Right ventricle myocardium inferior (tissue), 1 donor: ENCODE data around the gene TMEM54. TPM values are rescaled to one million over a fixed set of nuclear protein-coding genes. Genes with fewer than 3 reads are reported as not detected.

Experiments
- ATAC-seq: fragments of 200-7000 bp; cut with Tn5 transposase; one replicate; pipeline ENCODE4 v1.9.1; 2020; ENCODE audit warnings: mild to moderate bottlenecking, moderate library complexity
- DNase-seq: peaks from one replicate; pipeline ENCODE4 v3.0.0; 2021; ENCODE audit errors: missing footprints
- intact Hi-C: fragments of 100-400 bp; cut with DNase I; formaldehyde crosslinking; loops from one replicate; pipeline ENCODE4 v1.11.0; 2022
- total RNA-seq: library from RNA; stranded (reverse); fragmentation: NEBNext Ultra II Directional; extraction: Animal tissue kit (Norgen Biotek cat#: 25700); gene quantifications from one replicate; pipeline ENCODE4 v1.2.1, GENCODE V29; 2021
- donor health status: DM: no; HTN: yes; CAD: no; lungs with severe emphysema.

TMEM54 gene
- total RNA-seq, 1 donor from 2014 or later = 10.9 TPM

DNA sequence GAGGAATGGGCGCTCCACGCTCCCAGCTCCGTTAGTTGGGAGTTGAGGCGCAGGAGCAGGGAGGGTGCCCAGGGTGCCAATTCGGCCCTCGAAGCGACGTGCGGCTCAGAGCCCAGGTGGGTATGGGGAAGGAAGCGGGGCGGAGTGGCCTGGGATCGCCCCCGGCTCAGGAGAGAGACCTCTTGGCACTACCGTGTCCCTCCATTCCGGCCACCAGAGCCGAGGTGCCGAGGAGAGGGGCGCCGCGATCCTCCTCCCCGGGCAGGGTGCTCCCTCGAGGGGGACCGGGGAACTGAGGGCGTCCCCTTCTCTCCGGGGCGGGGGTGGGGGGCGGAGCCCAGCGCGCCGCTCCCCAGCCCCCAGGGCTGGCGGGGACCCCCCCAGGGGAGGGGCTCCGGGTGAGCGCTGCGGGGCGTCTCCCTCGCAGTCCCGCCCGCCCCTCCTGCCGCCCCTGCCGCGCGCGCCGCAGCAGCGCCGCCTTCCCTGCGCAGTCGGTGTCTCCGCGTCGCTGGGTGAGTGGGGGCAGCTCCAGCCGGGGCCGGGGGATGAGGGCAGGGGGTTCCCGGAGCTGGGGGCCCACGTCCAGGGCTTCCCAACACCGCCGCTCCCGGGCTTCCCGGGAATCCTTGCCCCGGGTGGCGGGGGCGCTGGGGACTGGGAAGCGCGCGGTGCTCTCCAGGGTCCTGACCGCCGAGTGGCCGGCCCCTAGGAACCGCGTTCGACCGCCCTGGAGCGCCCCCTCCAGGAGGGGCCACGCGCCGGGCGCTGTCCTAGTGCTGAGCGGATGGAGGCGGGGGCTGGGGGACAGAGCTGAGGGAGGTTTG is 15.0 kb downstream of the TMEM54 start, which contains the start of gene HPCA:
Gene HPCA, plus strand, starts transcription at position 488 of the 824 bp plus-strand sequence. CDS start 2,408 bp downstream, outside the sequence.
- intact Hi-C loops = no loop called here
- ATAC-seq (peak; percentile 61), DNase-seq (no peak)

DNA sequence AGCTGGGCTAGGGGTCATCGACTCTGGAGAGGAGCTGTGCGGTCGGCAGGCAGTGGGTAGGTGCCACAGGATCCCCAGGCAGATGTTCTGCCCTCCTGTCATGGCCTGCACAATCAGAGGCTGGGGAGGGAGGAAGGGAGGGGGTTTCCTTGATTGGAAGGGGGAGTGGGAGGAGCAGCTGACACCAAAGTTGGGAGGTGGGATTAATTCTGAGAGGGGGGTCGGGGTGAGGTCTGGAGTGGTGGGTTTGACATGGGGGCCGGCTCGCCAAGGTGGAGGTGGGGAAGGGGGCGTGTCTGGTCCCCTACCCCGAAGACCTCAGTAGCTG is 15.5 kb downstream of the TMEM54 start:
- intact Hi-C loops = no loop called here
- ATAC-seq = no peak

DNA sequence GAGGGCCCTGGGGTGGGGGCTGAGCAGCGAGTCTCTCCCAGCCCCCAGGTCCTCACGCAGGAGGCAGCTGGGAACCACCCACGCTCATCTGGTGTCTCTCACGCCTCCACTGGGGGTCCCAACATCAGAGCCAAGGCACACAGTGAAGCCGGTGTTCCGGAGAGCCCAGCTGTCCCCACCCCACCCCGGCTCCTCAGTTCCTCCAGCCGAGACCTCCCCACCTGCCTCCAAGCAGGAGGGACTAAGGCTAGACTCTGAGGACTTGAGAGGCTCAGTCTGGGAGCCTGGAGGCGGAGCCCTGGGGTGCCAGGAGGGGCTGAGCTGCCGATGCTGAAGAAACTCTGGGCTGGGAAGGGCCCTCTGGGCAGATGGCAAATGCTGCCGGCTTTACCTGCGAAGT is 16.5 kb downstream of the TMEM54 start:
- intact Hi-C loops = no loop called here

More for the DNA sequence above, 15.5 kb downstream of the TMEM54 start:
- no peak for DNase-seq

DNA sequence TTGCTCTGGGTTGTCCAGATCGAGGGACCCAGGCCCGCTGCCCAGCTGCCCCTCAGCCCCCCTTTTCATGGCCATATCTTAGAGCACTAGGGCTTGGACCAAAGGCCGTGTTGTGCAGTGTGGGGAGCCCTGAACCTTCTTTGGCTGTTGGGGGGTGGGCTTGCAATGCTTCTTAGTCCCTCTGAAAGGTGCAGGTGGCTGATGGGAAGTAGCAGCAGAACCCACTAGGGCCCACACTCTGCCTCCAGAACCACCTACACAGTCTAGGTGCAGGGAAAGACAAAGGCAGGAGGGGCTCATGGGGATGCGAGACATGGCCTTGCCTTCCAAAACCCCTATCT is 17.2 kb downstream of the TMEM54 start:
- DNase-seq = no peak
- intact Hi-C loops = no loop called here
- ATAC-seq = no peak

More for the DNA sequence above, 16.5 kb downstream of the TMEM54 start:
- ATAC-seq (no peak), DNase-seq (no peak)

DNA sequence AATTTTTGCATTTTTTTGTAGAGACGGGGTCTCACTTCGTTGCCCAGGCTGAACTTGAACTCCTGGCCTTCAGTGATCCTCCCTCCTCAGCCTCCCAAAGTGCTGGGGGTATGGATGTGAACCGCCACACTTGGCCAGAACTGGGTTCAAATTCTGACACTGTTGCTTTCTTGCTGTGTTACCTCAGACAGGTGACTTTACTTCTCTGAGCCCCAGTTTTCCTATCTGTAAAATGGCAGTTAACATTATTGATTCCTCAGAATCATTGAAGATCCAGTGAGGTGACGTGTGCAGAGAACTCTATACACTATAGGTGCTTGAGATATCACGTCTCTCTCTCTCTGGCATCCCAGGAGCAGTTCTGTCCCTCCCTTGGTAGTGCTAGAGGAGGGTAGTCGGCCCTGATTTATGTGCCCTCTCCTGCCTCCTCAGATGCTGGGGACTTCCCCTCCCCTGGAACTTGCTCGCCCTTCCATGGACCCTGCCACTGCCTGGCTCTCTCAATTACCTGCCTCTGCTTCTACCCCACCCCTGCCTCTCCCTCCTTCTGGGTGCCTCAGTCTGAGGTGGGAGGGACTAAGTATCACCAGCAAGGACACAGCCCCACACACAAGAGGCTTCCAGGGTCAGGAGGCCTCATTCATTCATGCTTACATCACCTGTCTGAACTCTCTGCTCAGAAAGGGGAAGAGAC is 17.7 kb downstream of the TMEM54 start:
- intact Hi-C loops = no loop called here
- DNase-seq = no peak
- no peak for ATAC-seq

DNA sequence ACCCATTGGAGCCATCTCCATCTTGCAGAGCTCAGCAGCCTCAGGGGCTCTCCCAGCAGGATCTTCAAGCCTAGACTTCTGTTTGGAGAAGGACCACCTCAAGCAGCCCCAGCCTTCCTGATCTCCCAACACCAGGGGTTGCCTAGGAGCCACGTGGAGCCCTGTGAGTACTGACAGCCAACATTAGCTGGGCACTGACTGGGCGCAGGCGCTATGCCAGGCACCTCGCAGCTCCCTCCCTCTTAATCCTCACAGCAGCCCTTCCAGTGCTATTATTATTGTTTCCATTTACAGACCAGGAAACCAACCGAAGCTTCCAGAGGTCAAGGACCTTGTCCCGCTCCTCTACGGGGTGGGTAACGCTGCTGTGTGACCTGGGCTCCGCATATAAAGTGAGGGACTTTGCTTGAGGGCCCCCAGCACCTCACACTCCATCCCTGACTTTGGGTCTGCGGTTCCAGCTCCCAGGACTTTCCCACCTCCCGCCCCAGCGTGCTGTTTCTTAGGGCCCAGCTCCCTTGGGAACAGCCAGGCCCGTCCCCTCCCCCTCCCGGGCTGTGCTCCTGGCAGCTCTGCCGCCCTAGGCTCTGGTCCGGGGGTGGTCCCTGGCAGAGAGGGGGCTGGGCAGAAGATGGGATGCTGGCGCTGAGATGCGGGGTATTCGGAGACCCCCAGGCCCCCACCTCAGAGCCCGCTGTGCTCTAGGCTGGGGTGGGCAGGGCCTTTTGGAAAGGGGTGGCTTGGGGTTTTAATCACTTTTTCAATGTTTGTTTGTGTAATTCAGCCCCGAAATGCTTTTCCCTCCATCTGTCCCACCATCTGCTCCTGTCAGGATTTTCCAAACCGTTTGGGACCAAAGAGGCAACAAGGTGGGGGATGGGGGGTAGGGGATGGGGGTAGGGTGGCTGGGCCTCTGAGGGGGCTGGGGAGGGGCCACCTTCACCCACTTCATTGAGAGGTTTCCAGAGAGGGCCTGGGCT is 19.0 kb downstream of the TMEM54 start:
- ATAC-seq (peak; percentile 74), DNase-seq (peak; percentile 82)
- intact Hi-C loops = no loop called here

DNA sequence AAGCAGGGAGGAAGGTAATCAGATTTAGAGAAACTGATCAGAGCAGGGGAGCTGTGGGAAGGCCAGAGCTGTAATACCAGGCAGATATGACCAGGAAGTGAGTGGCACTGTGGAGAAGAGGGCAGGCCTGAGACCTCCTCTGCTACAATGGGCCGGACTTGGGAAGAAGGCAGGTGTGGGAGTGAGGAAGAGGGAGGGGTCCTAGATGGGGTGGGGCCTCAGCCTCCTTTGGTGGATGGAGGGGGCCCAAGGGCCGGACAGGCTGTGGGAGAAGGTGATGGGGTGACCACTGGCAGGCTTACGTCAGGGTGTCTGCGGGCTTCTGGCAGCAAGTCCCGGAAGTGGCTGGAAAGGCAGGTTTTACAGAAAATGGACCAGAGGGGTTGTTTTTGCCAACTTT is 19.9 kb downstream of the TMEM54 start:
- DNase-seq (no peak), ATAC-seq (no peak)
- intact Hi-C loops = no loop called here

DNA sequence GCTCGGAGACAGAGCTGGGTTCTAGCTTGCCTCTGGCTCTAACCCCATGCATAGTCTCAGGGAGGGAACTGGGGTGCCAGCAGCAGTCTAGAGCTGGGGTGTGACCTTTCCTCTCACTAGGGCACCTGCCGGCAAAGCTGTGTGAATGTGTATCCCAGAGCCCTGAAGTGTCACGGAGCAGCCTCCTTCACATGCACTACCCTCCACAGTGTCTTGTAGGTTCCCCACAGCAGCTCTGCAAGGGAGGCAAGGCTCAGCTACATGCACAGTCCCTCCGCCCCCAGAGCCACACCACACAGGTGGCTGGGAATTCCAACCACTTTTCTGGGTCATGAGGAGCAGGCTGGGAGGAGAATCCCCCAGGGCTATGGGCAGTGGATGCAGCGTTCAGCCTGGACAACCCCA is 22.6 kb downstream of the TMEM54 start:
- intact Hi-C loops = no loop called here
- ATAC-seq = no peak
- no peak for DNase-seq

DNA sequence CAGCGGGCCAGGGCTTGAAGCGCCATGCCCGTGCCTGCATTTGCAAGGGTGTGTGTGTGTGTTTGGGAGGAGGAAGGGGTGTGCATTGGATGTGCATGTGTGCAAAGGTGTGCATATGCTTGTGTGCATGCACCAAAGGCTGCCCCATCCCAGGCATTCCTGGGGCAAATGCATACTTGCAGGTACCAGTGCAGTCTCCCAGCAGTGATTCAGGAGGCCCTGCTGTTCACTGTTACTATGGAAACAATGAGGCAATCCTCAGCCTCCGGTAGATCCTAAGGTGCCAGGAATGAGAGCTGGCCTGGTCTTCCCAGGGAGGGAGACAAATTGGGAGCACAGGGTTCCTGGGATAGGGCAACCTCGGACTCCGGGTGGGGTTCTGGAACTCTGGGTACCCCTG is 23.0 kb downstream of the TMEM54 start:
- ATAC-seq (no peak), DNase-seq (no peak)
- intact Hi-C loops = no loop called here

DNA sequence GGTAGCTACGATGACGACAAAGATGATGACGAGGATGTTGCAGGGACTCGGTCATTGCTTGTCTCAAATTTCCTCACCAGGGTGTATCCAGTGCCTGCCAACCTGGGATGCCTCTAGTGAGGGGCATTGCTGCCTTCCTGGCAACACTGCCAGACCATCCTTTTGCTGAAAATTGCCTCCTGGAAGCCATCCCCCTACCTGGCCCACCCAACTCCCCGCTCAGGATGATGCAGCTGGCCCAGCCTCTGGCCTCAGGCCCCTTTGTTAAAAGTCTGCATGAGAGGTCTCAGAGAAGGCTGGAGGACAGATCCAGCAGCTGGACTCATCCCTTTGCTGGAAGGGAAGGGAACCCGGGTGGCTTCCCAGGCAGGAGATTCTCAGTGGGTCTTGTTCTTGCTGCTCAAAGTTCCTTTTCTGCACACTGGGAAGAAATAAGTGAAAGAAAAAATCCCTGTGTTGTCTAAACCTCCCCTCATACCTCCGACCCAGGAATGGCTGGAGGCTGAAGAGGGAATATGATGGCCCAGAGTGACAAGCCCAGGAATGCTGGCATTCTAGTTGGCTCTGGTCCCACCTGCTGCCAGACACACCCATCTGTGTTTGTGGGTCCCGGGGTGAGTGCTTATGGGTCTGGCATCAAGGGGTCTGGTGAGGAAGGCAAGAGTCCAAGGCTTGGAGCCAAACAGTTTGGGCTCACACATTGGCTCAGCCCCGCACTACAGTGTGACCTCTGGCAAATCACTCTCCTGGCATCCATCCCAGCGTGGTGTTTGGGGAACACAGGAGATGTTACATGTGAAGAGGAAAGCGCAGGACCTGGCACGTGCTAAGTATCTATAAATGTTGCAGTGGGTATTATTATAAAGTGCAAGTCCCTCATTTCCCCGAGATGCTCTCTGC is 23.7 kb downstream of the TMEM54 start:
- intact Hi-C loops = no loop called here
- ATAC-seq (peak; percentile 71), DNase-seq (no peak)

DNA sequence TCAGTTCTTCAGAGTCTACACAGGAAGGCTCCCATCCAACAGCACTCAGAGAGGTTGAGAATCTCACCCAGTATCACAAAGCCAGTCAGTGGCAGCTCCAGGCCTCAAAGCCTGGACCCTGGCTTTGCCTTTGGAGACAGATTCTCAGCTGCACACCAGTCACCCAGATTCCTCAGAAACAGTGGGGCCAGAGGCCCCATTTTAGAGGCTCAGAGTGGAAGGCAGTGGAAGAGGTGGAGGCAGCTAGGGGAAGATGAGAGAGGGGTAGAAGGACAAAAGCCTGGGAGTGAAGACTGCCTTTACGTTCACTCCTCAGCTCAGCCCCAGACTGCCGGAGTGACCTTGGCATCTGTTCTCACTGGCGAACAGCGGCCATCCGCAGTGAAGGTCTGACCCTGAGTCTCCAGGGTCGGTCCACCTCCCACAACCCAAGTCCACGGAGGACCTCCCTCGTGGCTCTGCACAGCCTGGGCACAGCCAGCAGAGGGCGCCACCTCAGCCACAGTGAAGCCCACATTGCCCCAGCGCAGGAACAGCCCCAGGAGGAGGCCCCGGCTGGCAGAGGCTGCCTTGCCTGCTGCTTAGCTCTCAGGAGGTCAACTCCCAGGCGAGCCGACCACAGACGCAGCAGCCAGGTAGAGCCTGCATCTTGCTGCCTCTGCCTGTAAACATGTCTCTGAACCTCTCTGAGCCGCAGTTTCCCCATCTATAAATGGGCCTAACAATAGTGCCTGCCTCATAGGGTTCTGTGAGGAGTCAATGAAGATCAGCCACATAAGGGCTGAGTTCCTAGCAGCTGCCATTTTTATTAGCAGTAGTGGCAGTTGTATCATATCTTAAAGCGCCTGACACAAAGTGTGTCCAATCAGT is 24.6 kb downstream of the TMEM54 start:
- intact Hi-C loops = loop anchor here (1.0 kb wide), 1 partner anchor 210 kb away; no protein-coding TSS in a partner anchor
- ATAC-seq (peak; percentile 55), DNase-seq (peak; percentile 84)

DNA sequence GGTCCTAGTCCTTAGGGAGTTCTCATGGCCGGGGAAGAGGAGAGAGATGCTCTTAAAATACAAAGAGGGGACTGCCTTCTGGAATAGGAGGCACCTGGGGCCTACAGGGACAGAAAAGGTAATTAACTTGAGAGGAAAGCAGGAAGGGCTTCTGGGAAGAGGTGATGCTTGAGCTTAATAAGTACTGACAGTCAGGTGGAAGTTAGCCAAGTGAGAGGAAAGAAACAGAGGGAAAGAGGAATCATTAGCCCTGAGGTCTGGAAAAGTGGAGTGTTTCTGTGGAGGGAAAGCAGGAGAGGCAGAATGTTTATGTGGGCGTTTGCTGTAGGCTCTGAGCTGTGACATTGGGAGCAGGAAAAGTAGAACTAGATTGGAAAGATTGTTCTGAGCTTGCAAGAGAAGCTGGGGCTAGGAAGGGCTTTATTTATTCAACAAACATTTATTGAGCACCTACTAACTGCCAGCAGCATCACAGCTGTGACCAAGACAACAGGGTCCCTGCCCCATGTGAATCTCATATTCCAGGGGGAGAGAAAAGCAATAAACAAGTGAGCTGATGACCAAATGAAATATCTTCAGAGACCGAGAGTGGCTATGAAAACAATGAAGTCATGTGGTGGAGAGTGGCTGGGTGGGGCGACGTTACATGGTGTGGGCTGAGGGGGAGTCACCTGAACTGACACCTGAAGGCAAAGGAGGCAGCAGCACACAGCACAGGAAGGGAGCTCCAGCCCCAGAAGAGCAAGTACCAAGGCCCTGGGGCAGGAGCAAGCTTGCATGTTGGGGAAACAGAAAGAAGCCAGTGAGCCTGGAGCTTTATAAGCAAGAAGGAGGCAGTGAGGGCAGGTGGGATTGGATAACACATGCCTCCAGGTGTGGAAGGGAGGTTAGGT is 26.1 kb downstream of the TMEM54 start:
- intact Hi-C loops = loop anchor here (5.0 kb wide), 1 partner anchor 173 kb away; the partner anchor contains the start of gene SYNC
- no peak for DNase-seq
- no peak for ATAC-seq

DNA sequence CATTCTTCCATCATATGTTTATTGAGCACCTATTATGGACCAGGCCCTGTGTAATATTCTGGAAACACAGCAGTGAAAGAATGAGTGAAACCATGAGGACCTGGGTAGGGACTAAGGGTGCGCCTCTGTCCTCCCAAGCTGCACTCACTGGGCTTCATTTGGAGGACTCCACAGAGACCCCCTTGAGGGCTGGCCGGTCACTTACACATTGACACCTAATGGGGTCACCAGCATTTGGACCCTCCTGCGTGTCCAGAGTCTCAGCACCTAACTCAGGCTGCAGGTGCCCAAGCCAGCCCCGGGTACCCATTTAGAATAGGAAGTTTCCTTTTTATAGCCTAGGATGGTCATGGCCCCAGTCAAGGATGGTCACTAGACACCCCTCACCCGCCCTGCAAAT is 27.7 kb downstream of the TMEM54 start:
- no peak for DNase-seq
- intact Hi-C loops = loop anchor here (2.0 to 5.0 kb wide), 2 partner anchors 57 to 171 kb away; partner anchors contain the start of genes S100PBP, SYNC and YARS1
- ATAC-seq = no peak

DNA sequence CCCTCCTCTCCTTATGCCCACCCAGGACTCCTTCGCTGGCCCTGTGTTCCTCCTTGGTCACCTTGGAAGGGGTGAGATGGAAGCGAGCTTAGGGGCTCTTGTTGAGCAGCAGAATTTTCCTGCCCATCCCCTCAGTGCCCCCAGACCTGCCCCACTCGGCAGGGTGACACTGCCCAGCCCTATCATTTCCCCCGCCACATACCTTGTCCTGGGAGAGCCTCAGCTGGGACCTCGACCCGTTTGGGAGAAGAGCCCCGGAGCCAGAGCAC is 29.1 kb downstream of the TMEM54 start:
- ATAC-seq = no peak
- intact Hi-C loops = loop anchor here (2.0 to 5.0 kb wide), 2 partner anchors 55 to 170 kb away; partner anchors contain the start of genes S100PBP, SYNC and YARS1

DNA sequence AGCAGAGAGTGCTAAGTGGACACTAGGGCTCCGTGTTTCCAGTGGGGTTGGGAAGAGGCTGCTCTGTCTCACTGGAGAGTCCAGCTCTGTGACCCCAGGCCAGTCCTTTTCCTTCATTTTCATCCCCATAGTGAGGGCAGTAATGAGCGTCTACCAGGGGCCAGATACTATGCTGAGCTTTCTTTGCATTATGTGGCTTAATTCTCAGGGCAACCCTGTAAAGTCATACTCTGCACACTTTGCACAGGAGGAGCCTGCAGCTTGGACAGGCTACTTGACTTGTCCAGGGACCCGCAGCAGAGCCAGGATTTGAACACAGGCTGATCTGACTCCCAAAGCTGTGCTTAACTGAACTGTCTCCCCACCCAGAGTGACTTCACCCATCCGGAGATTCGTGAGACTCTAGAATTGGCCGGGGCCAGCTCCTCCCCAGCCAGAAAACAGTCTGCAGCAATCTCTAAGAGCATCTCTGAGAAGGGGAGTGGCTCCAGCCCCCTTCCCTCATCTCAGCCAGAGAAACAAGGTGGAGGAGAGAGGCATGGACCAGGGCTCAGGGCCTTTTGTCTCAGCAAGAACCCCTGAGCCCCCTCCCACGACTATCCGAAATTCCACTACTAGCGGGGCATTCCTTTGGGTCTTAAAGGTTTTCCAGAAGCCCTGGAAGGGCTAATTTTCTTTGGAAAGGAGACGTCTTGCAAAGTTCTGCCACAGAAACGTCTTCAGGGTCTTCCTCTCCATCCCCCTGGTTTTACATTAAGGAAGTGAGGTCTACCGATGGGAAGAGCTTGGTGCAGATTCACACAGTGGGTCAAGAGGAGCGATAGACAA is 29.6 kb downstream of the TMEM54 start:
- intact Hi-C loops = loop anchor here (2.0 to 5.0 kb wide), 2 partner anchors 55 to 169 kb away; partner anchors contain the start of genes S100PBP, SYNC and YARS1
- no peak for DNase-seq
- ATAC-seq = peak; percentile 26

More for the DNA sequence above, 29.1 kb downstream of the TMEM54 start:
- DNase-seq = no peak
